ENCODE data around the gene FAM50B. TPM values are rescaled to one million over a fixed set of nuclear protein-coding genes. Genes with fewer than 3 reads are reported as not detected.

FAM50B gene
- total and polyA plus RNA-seq, 4 donors, result 8.8 to 12.3 (median 11.1) TPM

DNA sequence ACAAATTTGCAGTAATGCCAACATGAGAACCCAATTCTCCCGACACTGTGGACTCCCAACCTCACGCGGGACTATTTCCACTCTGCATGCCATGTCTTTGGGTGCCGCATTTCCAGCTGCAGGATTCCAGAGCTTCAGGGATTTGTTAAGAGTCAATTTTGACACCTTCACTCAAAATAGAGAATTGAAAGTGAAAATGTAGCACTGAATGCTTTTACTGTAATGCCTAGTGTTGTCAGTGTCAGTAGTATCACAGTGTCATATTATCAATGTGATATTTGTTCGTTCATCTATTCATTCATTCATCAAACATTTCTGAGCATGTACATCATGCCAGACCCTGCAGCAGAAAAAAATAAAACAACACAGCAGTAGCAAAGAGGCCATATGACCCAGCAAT lies 13.4 kb upstream of the FAM50B start:
- TF ChIP-seq HNF4G (IDR thresholded peaks at IDR 0.05), result no peak
- no peak for TF ChIP-seq HNF4A (conservative IDR thresholded peaks at IDR 0.05)
- TF ChIP-seq, protein P1, sequence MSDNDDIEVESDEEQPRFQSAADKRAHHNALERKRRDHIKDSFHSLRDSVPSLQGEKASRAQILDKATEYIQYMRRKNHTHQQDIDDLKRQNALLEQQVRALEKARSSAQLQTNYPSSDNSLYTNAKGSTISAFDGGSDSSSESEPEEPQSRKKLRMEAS (IDR thresholded peaks at IDR 0.05), result no peak
- no peak for TF ChIP-seq FOXA1 (IDR thresholded peaks at IDR 0.05)
- TF ChIP-seq YY1 (IDR thresholded peaks at IDR 0.05), result no peak
- H3K9ac ChIP-seq (ENCODE audit: low read depth in 1 of 2, low read length in 2 of 2), result peak overlapping the region in 1 of 2 donors; percentile 57
- peak overlapping the region; percentile 92 to 94 for H3K27ac ChIP-seq (ENCODE audit: low read depth in 1 of 2, low read length in 2 of 2)
- no peak for DNase-seq (ENCODE audit: low spot score)
- no peaks in the 10 kb centered on the region for H3K36me3 ChIP-seq (ENCODE audit: control insufficient read depth in 4 of 4, insufficient read depth in 3 of 4, low read depth in 1 of 4, low read length in 3 of 4)
- peaks cover 2 to 31% (median 17%) of the 10 kb centered on the region in 4 donors for H3K4me1 ChIP-seq (ENCODE audit: control insufficient read depth in 4 of 4, insufficient read depth in 4 of 4, low read length in 3 of 4)
- H3K27me3 ChIP-seq (ENCODE audit: control insufficient read depth in 4 of 4, insufficient read depth in 4 of 4, low read length in 3 of 4), result no peaks in the 10 kb centered on the region
- H3K4me3 ChIP-seq (ENCODE audit: low read depth in 1 of 3, low read length in 3 of 3), result no peak overlapping the region
- H3K9me3 ChIP-seq (ENCODE audit: control insufficient read depth in 4 of 4, low read length in 3 of 4), result no peaks in the 10 kb centered on the region
- WGBS, result 41% methylated on average over 5 of the region's 5 CpGs

DNA sequence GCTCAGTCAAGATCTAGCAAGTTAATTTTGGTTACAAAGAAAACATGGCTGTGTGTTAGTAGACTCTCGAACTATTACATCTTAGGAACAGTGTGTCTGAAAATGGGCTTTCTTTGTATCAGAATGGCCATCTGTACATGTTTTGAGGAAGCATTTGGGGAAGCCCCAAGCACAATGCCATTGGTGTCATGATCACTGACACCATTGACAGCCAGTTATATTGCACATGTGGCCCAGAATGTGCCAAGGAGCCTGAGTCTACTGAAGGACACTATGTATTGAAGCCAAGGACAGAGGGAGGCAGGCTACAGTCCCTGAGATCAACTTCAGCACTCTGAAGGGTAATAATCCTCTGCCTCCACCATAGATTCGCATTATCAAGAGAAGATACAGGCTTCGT lies 12.6 kb upstream of the FAM50B start:
- no peaks in the 10 kb centered on the region for H3K9me3 ChIP-seq (ENCODE audit: control insufficient read depth in 4 of 4, low read length in 3 of 4)
- no peak overlapping the region for H3K9ac ChIP-seq (ENCODE audit: low read depth in 1 of 2, low read length in 2 of 2)
- no peaks in the 10 kb centered on the region for H3K27me3 ChIP-seq (ENCODE audit: control insufficient read depth in 4 of 4, insufficient read depth in 4 of 4, low read length in 3 of 4)
- no peak overlapping the region for H3K4me3 ChIP-seq (ENCODE audit: low read depth in 1 of 3, low read length in 3 of 3)
- no peak for DNase-seq (ENCODE audit: low spot score)
- H3K4me1 ChIP-seq (ENCODE audit: control insufficient read depth in 4 of 4, insufficient read depth in 4 of 4, low read length in 3 of 4), result peaks cover 2 to 37% (median 22%) of the 10 kb centered on the region in 4 donors
- 97% methylated on average over 3 of the region's 3 CpGs for WGBS
- peak overlapping the region; percentile 92 to 94 for H3K27ac ChIP-seq (ENCODE audit: low read depth in 1 of 2, low read length in 2 of 2)
- no peaks in the 10 kb centered on the region for H3K36me3 ChIP-seq (ENCODE audit: control insufficient read depth in 4 of 4, insufficient read depth in 3 of 4, low read depth in 1 of 4, low read length in 3 of 4)
- TF ChIP-seq, protein P2, sequence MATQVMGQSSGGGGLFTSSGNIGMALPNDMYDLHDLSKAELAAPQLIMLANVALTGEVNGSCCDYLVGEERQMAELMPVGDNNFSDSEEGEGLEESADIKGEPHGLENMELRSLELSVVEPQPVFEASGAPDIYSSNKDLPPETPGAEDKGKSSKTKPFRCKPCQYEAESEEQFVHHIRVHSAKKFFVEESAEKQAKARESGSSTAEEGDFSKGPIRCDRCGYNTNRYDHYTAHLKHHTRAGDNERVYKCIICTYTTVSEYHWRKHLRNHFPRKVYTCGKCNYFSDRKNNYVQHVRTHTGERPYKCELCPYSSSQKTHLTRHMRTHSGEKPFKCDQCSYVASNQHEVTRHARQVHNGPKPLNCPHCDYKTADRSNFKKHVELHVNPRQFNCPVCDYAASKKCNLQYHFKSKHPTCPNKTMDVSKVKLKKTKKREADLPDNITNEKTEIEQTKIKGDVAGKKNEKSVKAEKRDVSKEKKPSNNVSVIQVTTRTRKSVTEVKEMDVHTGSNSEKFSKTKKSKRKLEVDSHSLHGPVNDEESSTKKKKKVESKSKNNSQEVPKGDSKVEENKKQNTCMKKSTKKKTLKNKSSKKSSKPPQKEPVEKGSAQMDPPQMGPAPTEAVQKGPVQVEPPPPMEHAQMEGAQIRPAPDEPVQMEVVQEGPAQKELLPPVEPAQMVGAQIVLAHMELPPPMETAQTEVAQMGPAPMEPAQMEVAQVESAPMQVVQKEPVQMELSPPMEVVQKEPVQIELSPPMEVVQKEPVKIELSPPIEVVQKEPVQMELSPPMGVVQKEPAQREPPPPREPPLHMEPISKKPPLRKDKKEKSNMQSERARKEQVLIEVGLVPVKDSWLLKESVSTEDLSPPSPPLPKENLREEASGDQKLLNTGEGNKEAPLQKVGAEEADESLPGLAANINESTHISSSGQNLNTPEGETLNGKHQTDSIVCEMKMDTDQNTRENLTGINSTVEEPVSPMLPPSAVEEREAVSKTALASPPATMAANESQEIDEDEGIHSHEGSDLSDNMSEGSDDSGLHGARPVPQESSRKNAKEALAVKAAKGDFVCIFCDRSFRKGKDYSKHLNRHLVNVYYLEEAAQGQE (IDR thresholded peaks at IDR 0.05), result no peak
- no peak for TF ChIP-seq YY1 (IDR thresholded peaks at IDR 0.05)
- TF ChIP-seq, protein P3, sequence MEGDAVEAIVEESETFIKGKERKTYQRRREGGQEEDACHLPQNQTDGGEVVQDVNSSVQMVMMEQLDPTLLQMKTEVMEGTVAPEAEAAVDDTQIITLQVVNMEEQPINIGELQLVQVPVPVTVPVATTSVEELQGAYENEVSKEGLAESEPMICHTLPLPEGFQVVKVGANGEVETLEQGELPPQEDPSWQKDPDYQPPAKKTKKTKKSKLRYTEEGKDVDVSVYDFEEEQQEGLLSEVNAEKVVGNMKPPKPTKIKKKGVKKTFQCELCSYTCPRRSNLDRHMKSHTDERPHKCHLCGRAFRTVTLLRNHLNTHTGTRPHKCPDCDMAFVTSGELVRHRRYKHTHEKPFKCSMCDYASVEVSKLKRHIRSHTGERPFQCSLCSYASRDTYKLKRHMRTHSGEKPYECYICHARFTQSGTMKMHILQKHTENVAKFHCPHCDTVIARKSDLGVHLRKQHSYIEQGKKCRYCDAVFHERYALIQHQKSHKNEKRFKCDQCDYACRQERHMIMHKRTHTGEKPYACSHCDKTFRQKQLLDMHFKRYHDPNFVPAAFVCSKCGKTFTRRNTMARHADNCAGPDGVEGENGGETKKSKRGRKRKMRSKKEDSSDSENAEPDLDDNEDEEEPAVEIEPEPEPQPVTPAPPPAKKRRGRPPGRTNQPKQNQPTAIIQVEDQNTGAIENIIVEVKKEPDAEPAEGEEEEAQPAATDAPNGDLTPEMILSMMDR (IDR thresholded peaks at IDR 0.05; ENCODE audit: low read depth, low read length, missing input control), result no peak
- no peak for TF ChIP-seq RXRA (IDR thresholded peaks at IDR 0.05)
- TF ChIP-seq EGR1 (IDR thresholded peaks at IDR 0.05; ENCODE audit: low read depth in 2 of 2), result no peak
- no peak for TF ChIP-seq FOXA1 (IDR thresholded peaks at IDR 0.05)
- TF ChIP-seq FOXA2 (IDR thresholded peaks at IDR 0.05), result no peak
- no peak for TF ChIP-seq NR2F2 (IDR thresholded peaks at IDR 0.05)
- TF ChIP-seq, protein P1 (IDR thresholded peaks at IDR 0.05), result no peak
- TF ChIP-seq, protein P4, sequence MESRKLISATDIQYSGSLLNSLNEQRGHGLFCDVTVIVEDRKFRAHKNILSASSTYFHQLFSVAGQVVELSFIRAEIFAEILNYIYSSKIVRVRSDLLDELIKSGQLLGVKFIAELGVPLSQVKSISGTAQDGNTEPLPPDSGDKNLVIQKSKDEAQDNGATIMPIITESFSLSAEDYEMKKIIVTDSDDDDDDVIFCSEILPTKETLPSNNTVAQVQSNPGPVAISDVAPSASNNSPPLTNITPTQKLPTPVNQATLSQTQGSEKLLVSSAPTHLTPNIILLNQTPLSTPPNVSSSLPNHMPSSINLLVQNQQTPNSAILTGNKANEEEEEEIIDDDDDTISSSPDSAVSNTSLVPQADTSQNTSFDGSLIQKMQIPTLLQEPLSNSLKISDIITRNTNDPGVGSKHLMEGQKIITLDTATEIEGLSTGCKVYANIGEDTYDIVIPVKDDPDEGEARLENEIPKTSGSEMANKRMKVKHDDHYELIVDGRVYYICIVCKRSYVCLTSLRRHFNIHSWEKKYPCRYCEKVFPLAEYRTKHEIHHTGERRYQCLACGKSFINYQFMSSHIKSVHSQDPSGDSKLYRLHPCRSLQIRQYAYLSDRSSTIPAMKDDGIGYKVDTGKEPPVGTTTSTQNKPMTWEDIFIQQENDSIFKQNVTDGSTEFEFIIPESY (IDR thresholded peaks at IDR 0.05), result no peak
- no peak for TF ChIP-seq RAD21 (IDR thresholded peaks at IDR 0.05)
